HG03025 (cell line): ENCODE measurements around the gene MEIS2.

Source experiments
- ATAC-seq: cut with Tn5 transposase; IDR thresholded peaks from one replicate; pipeline ENCODE4 v1.9.1; 2021; ENCODE audit warnings: mild to moderate bottlenecking, moderate library complexity; ENCODE audit not compliant: unreplicated experiment, low FRiP score

The MEIS2 gene

DNA sequence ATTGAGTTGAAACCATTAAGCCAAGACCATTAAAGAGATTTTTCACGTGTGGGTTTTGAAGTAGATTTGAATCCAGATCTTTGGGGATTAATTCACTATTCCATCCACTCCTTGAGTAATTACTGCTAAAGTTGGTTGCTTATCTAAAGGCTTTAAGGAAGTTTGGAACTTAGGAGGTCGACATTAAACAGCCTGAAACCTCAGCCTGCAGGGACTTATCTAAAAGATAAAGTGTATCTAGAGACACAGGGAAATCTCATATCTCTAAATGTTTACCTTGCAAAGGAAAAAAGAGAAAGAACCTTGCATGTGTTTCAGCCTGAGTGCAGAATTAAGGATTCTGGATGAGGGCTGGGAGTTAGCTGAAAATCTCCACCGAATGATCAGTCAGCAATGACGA is 158.6 kb downstream of the MEIS2 start:
- no peak for ATAC-seq

DNA sequence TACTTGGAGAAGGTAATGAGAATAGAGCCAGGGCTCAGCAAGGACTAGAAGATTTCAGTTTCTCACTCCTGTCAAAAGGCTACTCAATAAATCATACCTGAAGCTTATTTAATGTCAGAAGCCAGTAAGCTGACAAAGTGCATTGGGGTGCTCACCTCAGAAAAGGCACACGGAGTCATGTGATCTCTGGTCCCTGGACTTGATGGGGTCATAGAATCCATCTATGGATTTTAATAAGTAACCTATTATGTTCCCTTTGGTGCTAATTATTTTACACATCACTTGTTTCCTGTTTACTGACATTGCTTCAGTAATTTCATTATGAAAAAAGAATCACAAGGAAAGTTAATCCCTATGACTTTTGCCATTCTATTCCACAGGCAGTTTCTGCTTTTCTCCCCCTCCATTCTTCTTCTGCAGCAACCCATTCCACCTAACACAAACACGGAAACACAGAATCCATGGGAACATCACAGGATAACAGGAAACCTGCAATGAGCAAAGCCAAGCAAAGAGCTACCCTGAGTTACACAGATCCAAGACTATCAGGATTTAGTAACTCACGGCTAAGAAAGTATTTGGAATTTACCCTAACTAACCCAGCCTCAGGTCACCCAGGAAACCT is 159.6 kb downstream of the MEIS2 start:
- ATAC-seq = no peak

DNA sequence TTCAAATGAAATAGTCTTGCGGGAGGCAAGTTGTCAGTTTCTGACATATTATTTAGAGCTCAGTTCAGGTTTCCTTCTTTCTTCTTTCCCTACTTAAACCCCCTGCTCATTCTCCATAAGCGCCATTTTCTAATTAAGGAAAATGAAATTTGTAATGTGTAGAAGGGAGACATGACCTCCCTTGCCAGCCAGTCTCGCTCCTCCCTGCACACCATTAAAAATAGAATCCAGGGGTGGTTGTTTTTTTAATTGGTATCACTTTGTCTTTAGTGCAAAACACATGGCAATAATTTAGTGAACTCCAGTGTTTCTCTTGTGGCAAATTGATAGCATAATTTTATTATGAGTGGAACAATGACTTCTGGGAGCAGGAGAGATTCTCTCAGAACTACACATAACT is 160.1 kb downstream of the MEIS2 start:
- no peak for ATAC-seq

DNA sequence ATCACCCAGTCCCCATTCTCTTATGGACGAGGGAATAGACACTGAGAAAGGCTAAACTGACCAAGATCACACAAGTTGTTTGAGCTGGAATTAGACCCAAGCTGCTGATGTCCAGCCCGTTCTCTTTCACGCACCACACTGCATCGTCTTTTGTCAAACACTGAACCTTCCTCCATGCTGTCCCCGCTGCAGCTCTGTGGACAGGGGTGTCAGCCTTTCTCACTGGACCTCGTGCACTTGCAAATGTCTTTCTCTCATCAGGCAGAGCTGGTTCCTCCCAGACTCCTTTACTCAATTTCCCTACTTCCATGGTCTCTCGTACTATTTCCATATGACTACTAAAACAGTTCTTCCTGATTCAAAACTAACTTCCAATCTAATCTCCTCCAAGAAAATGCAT is 161.6 kb downstream of the MEIS2 start:
- ATAC-seq = no peak

DNA sequence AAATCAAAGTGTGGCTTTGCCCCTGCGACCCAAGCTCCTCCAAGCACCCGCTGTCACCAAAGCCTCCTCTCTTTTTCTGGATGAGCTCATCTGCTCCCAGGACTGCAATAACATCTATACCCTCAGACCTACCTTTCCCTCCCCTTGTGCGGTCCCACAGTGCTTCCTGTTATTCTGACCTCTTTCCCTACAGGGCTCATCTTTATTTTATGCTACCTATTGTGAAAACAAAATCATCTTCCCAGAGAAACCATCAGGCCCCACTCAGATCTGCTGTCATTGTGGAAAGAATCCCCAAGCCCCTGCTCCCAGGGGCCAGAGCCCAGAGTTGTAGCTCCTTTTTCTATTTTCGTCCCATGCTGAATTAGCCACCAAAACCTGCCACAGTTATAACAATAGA is 162.2 kb downstream of the MEIS2 start:
- no peak for ATAC-seq

DNA sequence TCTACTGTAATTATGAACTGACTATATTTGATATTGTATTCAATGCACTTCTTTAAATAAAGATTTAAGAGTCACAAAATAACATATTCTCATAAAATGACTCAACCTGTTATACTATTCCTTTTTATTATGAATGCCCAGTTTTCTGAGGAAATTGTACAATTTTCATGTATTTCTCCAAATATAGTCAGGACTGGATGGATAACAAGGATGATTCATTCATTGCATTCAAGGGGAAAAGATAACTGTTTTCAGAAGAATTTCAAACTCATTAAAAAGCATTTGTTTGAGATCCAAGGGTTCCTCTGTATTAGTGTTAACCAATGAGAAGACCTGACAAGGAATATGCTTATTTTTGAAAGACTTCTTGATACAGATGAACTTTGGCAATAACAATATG is 163.7 kb downstream of the MEIS2 start:
- no peak for ATAC-seq

DNA sequence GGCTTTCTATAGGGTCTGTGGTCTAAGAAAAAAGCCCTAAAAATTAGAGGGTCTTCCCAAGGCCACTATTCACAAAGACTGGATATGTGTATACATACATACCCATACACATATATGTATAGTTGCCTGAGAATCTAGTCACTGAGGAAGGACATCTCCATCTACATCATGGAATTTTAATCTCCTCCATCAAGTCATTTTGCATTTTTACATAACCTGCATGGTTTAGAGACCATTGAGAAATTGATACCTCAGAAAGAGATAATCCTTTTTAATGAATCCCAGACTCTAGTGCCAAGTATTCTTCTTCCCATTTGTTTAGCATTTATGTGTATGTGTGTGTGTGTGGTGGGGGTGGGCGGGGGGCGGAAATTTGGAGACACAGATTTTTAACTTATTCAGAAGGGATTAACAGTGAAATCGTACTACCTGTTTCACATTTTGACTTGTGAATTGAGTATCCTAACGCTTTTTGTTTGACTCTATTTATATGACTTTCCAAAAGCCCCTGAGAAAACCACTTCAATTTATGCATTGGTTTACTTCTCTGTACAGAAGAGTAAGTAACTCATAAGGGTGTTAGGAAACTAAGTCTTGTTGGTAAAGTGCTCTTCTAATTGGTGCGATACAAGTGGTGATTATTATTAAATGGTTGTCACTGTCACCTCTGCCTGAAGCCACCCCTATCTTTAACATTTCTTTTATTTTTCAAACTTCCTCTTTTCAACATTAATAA is 166.9 kb downstream of the MEIS2 start:
- ATAC-seq = no peak

DNA sequence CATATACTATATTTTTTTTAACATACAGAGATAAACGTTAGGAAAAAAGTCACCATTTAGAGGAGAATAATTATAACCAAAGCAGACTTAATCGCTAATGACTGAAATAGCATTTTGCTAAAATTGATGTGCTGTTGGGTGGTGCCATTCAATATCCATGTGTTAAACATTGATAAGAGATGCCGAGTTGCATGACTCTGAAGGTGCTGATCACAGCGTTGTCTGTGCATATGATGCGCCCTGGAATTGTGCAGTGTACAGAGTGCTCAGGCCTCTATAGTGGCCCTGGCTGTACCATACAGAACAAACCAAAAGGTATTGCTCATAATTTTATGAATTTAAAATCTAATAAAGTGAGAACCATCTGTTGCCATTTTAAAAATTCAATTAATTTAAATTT is 168.3 kb downstream of the MEIS2 start:
- no peak for ATAC-seq

DNA sequence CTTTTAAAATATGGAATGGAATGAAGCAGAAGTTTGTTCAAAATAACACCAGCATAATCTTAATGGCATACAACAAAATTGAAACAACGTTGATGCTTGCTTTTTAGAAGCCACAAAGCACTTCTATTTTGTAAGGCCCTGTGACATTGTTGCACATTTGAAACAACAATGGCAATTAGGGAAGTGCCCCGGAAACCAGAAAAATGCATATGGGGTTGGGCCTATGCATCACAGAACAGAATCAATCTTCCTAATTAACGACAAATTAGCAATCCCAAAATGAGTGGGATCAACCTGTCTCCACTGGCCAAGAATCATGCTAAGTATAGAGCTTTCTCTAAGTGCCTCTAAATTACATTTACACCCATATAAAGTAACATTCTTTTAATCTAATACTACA is 168.9 kb downstream of the MEIS2 start:
- no peak for ATAC-seq

DNA sequence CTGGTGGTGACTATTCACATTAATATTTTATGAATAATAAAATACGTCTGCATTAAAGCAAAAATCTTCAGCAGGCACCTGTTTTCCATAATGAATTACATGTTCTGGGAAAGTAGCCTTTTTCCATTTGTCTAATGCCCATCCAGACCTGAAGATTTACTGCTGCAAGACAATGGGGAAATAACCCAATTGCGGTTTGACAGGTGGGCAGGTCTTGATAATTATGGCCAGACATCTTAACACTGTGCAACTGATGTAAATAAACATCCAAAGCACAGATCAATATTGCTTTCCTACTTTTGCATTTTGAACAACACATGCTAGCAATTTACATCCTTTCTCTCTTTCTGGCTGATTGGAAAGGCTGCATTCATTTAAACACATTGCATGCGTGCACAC is 173.9 kb downstream of the MEIS2 start:
- no peak for ATAC-seq

DNA sequence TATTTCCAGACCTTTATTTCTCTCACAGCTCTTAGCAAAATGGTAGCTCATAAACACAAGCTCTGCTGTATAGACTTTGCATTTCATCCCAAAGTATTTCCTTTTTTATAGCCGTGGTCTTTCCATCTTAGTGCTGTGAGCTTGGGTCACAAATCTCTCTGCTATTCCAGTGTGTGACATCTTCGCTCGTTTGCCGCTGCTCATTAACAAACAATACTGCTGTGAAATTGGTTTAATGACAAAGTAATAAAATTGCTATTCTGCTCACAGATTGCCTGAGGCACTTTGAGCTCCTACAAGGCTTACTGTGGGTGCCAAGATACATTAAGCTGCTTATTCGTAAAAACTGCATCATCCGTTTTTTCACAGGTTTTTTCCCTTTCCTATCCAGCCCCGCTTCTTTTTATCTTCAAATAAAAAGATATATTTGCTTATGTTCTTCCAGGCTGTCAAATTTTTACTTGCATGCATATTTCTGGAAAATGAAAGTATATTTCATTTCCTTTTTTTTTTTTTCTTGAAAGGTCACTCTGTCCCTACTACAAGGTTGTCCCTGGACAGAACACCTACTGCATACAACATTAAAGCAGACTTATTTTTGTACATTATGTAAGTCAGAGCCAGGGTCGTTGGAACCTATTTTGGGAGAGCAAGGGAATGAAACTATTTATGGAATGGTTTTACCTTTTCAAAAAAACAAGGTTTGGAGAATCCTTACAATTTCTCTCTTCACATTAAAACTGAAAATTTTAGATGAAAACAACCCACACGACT is 174.5 kb downstream of the MEIS2 start:
- ATAC-seq = no peak

DNA sequence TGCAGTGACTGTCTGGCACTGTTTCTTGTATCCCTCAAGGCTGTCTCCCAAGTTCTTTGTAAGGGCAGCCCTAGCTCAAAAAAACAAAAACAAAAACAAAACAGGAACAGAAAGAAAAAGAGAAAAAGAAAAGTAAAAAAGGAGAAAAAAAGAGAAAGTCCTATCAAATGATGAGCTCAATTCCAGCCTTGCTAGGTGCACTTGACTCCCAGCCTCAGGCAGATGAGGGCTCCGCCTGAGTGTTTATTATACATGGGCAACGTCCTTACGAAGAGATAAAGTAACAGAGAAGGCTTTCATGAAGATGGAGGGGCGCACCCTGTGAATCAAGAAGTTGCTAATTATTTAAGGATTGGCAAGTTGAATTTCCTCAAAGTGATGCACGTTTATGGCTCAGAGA is 175.3 kb downstream of the MEIS2 start:
- no peak for ATAC-seq

DNA sequence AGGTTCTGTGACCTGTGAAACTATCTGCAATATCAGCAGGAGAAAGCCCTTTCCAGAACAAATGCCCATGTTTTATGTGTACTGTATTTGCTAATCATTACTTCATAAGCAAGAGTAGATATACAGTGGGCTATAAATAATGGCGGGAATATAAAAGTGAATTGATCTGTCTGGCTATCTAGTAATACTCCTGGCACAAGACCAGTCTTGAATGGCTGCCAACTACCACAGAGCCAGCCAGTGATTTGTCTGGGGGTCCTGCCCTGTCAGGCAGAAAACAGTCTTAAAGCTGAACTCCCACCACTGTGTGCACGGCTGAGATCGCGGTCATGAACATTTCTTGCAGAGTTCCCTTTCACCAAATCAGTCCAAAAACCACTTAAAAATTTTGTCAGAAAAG is 176.3 kb downstream of the MEIS2 start:
- no peak for ATAC-seq

DNA sequence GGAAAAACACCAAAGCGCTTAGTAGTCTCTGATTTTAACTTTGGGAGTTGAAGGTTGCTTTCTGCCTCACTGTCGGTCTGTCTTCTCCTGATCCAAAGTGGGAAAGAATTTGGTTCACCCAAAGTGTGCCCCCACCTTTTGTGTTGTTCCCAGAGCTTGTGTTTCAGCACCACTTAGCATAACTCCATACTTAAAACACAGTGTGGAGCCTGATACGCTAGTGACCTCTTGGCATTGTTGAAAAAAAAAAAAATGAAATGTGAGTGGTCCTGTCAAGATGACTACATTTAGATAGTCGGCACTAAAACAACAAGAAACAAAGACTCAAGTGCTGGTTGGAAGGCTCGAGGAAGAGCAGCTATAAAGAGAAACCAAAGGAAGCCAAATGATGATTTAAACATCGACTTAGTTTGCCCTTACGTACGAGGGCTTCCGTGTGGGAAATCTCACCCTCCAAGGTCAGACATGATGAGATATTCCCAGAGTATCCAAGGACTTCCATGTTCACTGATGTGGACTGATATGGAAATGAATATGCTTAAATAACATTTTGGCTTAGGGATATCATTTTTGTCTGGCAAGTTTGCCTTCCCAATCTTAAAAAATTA is 178.8 kb downstream of the MEIS2 start:
- no peak for ATAC-seq

DNA sequence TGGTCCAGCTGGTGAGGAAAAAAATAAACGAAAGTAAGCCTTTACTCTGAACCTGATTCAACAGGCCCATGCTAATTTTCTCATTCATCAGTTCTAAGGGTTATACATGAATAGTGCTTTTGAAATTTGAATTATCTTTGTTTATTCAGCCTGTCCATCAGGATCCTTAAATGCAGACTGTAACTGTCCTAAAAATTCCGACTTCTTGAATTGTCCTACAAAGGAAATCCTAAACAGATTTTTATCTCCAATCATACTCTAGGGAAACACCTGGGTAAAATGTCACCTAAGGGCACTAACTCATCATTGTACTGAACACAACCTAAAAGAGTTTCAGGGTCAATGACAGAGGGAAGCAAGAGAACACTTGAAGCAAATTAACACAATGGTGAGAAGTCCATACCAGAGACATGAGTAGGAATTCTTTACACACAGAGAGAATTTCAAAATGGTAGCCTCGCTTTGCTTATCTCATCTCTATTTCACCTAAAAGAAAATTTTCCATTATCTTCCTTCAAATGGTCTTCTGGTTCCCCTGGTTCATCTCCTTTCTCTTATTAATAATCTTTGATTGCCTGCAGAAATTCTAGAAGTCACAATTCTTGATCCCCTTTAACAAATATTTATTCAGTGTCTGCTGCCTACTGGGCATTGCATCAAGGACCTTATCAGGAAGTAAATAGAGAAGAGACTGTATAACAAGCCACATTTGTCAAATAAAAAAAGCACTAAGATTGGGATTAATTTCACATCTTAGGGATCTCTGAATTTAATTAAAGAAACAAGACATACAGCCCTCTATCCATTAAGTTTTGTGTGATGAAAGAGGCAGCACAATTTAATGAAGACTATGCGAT is 182.7 kb downstream of the MEIS2 start:
- no peak for ATAC-seq

DNA sequence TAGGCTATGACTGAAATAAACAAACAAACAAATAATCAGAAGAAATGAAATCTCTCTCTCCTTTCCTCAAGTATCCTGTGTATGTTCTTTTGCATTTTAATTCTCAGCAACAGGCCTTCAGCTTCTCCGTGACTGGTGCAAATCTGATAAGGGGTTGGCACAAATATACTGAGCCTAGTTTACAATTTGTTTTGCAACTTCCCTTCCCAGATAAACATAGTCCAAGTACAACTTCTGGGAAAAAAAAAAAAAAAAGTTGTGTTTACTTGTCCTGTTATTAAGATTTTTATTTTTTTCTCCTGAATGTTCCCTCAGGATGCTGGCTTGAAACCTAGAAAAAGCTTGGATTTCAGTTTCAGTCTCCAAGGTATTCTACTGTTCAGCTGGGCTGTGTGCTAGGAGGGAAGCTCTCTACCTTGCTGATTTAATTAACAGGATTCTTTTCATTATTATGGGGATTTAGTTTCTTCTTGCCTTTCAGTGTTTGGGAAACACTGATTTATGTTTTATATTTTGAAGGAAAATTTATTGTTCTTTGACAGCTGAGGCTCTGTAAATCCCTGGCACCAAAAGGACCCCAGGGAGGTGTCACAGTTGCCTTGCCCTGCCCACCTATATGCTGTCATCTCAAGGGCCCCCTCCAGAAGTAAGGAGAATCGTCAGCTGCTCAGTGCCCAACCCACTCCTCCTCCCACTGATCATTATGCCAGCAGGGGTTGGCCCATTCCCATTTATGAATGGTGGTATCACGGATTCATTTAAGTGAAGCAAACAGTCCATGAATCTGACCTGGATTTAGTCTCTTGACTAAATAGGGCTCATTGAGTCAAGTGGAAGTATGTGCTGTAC is 185.2 kb downstream of the MEIS2 start:
- no peak for ATAC-seq

DNA sequence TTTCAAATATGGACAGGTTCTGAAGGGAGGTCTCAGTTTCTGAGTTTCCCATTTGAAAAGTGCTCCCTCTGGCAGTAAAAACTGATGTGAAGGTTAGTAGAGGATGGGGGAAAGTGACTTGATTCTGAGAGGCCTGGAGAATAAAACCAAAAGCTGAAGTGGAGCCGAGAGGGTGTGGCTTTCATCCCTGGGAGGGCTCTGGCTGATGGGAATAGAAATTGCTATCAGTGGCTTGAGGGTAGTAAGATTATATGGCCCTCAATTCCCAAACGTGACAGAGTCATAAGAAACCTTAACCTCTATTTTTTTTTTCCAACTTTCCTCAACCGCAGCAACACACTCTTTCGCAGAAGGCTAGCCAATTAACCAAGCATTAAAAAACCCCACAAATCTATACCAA is 185.9 kb downstream of the MEIS2 start:
- ATAC-seq = no peak

DNA sequence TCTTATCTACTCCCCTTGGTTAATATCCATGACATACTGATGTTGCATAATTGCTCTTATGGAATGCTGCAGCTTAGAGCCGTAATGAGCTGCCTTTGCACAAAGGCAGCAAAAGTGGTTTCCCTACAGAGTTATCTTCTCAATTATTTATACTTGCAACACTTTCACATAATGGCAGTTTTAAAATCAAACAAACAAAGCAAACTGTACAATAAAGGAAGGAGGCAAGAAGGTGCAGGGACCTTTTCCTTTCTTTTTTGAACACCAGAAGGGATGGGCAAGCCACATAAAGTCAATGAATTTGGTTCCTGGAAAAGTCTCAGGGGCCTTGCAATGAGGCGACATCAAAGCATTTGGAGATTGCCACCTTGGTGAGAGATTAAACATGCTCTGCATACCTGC is 188.0 kb downstream of the MEIS2 start:
- ATAC-seq = no peak

DNA sequence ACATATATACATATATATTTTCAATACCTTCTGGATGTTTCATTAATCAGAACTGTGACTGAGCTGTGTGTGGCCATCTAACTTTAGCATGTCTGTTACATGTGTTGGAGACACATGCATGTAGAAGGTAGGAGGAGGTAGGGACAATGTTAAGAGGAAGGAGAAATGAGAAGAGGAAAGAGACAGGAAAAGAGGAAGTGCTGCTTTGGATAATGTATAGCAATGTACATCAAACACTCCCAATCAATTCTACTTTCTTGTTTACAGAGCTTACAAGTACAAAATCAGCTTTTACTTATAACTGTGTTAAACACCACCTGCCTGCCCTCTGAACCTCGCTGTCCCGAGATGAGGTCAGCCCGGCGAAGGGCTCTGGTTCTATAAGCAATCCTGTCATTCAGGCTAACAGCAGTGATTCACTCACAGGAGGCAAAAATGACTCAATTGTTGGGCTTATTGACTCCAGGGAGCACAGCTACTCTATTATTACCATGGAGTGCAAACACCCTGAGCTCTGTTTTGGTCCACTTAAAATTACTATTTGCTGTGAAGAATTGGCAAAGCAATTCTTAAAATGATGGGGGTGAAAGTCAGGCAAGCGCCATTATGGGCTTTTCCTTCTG is 188.9 kb downstream of the MEIS2 start:
- ATAC-seq = no peak
